AG08396 (cell line): ENCODE results near the gene IL31.
A peak's percentile ranks its signal among the peaks of the same experiment; 100 is the strongest.

Experiments used
- DNase-seq: peaks from one replicate; pipeline ENCODE4 v3.0.0; 2012; ENCODE audit warnings: low spot score, mixed read lengths

Gene IL31

DNA sequence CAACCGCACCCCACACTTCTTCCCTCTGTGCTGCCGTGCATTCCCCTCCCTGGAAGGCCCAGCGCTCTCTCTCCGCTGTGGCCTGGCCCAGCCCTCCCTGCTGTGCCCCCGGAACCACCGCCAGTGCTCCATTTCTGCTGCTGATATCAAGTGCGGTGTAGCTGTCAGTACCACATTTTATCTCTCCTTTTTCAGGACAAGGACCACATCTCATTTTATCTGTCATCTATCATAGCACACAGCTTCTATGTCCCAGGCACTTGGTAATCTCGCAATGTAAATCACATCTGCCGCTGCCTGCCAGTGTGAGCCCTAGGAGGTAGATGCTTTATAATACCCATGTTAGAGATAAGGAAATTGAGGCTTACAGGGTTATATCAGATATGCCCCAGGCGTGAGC, 18.3 kb downstream of the IL31 start:
- no peak for DNase-seq

DNA sequence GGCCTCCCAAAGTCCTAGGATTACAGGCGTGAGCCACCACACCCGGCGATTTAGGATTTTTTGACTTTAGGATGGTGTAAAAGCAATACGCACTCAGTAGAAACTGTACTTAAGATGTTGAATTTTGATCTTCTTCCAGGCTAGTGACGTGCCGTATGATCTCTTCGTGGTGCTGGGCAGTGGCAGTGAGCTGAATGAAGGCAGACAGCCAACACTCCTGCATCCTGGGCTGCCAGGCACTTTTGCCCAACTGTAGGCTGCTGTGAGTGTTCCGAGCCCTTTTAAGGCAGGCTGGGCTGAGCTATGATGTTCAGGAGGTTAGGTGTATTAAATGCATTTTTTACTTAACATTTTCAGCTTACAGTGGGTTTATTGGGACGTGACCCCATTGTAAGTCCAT, 21.3 kb downstream of the IL31 start:
- DNase-seq = no peak

DNA sequence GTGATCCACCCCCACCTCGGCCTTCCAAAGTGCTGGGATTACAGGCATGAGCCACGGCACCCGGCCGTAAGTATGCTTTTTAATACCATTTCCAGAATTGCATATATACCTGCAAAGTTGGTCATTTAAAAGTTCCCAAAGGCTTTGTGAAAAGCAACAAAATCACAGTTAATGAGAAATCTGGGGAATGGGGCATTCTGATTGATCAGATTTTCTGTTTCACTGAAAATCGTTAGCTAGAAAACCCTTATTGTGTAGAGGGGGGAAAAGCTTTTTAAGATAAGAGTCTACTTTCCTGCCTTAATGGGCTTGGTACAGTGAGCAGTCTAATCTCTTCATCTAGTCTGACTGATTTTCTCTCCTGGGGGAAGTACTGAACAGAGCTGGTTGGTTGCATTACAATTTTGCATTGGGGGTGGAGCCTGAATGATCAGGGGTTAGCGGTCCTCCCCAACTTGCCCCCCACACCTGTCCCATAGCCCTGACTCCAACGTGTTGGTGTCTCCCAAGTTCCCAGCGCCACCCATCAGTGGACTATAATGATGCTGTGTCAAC, 23.8 kb downstream of the IL31 start:
- no peak for DNase-seq

DNA sequence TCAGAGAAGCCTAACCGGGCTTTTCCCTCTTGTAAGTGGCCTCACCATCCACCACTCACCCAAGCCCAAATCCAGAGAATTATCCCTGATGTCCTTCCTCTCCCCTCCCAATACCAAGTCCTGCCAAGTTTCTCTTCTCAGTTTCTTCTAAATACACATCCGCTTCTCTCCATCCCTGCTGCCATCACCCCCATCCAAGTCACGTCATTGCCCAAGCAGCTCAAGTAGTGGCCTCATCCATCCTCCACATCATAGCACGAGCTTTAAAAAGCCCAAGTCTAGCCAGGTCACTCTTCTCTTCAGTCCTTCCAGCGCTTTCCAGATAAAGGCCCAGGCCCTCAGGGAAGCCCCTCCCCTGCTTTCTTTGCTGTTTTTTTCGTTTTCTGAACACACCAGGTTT, 25.4 kb downstream of the IL31 start:
- DNase-seq = peak; percentile 76

- DNase-seq = peak; percentile 5
Measured at GRCh38 chr12:122147514-122148290, 26.3 kb downstream of the IL31 start.

DNA sequence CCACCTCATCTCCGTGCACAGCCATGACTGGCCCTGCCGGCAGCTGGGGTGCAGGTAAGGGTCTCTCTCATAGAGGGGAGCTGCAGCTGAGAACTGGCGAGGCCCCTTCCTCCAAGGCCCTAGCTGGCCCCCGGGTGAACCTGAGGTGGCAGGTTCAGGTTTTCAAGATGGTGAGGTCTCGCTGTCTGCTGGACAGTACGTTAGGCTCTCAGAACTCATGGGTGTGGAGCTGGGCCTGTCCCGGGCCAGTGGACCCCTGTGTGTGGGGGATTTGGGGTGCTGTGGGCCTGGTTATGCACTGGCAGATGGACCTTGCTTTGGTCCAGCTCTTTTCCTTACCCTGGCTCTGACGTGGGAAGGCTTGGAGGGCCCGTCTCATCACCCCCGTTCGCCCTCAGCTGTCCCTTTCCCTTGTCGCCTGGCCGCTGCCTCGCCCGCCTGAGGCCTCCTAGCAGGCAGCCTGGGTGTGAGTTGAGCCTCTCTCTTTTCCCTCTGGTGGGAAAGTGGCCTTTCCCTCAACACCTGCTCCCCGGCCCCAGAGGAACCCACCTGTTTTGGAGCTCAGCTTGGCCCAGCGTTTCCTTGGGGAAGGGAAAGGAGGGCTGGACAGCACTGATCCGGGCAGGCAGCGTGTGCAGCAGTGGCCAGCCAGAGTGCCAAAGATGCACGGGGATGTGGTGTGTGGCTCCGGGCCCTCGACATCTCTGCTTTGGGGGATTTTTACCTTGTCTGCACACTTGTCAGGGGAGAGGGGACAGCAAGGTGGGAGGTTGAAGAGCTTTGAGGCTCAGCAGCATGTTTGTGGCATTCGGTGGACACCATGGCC, 28.3 kb downstream of the IL31 start:
- DNase-seq = no peak

DNA sequence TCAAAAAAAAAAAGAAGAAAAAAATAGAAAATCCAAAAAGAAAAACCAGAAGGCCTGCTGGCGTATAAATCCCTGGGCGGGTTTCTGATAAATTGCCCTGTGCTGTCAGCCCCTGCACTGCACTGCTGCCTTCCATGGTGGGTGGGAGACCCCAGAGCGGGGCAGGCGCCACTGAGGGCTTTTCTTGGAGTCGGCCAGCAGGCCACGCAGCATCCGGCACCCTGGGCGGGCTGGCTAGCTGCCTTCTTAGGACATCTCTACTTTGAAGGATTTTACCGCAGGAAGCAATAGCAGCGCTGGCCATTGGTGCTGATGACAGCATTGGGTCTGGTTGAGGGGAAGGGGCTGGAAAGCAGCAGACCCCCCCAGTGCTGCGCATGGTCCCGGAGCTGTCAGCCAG, 29.1 kb downstream of the IL31 start:
- no peak for DNase-seq

DNA sequence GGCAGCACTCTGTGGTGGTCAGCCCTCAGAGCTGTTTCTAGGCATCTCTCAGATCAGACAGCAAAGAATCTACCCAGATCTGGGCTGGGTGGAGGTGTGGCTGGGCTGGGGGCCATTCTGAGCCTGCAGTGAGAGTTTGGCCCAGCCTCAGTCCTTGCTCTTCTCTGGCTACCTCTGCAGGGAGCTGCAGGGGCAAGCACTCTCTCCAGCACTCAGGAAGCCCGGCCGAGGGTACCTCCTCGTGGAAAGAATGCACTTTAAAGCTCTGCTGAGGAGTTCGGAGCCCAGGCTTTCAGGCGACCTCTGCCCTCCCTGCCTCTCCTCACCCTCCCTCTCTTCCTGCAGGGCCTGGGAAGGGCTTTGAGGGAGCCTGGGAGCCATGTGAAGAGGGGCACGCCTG, 31.2 kb downstream of the IL31 start:
- DNase-seq = no peak

- DNase-seq = no peak
Measured at GRCh38 chr12:122141911-122142725, 31.9 kb downstream of the IL31 start.

- DNase-seq = no peak
Measured at GRCh38 chr12:122140467-122141257, 33.4 kb downstream of the IL31 start.

GRCh38 chr12:122139941-122140340, 34.1 kb downstream of the IL31 start:
- no peak for DNase-seq

- no peak for DNase-seq
Measured at GRCh38 chr12:122139266-122139665, 34.8 kb downstream of the IL31 start.

GRCh38 chr12:122138616-122139015, 35.4 kb downstream of the IL31 start:
- no peak for DNase-seq

GRCh38 chr12:122138181-122138580, 35.8 kb downstream of the IL31 start:
- DNase-seq = no peak

GRCh38 chr12:122137681-122138080, 36.3 kb downstream of the IL31 start:
- DNase-seq = no peak

DNA sequence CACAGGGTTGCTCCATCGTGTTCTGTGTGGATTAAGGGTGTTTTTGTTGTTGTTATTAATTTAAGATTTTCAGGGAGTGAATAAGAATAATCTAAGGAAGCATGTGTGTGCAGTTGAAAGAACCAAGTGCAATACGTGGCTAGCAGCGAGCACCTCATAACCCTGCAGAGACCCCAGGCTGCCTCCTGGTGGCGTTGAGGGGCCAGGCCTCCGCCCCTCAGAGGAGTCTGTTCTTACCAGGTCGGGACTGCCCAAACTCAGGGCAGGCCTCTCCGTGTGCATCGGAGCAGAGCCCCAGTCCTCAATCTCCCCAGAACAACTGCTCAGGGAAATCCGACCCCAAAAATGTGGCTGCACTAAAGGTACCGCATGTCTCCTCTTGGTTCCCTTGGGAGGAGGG, 36.8 kb downstream of the IL31 start:
- no peak for DNase-seq

- no peak for DNase-seq
Measured at GRCh38 chr12:122135437-122136031, 38.5 kb downstream of the IL31 start.

- DNase-seq = no peak
Measured at GRCh38 chr12:122133192-122133950, 40.6 kb downstream of the IL31 start.

- DNase-seq = no peak
Measured at GRCh38 chr12:122130150-122130549, 43.9 kb downstream of the IL31 start.

DNA sequence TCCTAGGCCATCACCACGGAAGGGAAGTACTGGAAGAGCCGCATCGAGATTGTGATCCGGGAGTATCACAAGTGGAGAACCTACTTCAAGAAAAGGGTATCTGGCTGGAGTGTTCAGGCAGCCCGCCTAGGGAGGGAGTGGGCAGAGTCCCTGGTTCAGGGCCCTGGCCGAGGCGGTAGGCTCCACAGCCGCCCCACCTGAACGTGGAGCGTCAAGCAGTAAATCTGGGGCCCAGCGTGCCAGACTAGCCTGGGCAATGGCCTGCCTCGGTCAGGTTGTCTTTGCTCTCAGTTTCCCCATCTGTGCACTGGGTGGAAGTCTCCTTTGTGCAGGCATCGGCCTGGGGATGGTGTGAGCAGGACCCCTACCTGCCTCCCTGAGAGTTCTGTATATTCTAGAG, 44.9 kb downstream of the IL31 start:
- no peak for DNase-seq
